ENCODE measurements around the gene PIGH. TPM values are rescaled to one million over a fixed set of nuclear protein-coding genes. Genes with fewer than 3 reads are reported as not detected.

Gene PIGH
- total and polyA plus RNA-seq, 10 of the 15 experiments (the other 5 are each of a cell fraction or from before 2014, with no cell fraction given) = 15.5 to 46.6 (median 22.3) TPM

- BruUV-seq (replicated peaks) = no TSS peak
- Histone ChIP-seq H3K9ac (ENCODE audit: control insufficient read depth, insufficient read depth, low read length) (no peak overlapping the region), H3K27me3 (replicated peaks in 1 of 2; ENCODE audit: control insufficient read depth in 2 of 2, insufficient read depth in 2 of 2, low read length in 1 of 2) (peaks cover 0 to 4% of the 10 kb centered on the region in 2 experiments), H3K4me1 (ENCODE audit: control insufficient read depth, insufficient read depth, low read length) (no peaks in the 10 kb centered on the region), H3K4me2 (ENCODE audit: control insufficient read depth, insufficient read depth) (no peak overlapping the region), H3K79me2 (ENCODE audit: control insufficient read depth, insufficient read depth, low read length) (no peaks in the 10 kb centered on the region), H3K4me3 (no peak overlapping the region), H3K27ac (ENCODE audit: control insufficient read depth, insufficient read depth) (no peak overlapping the region), H2AFZ (ENCODE audit: control insufficient read depth, low read depth, low read length) (no peak overlapping the region), H4K20me1 (ENCODE audit: control insufficient read depth, insufficient read depth) (no peaks in the 10 kb centered on the region), H3K9me3 (replicated peaks; ENCODE audit: control insufficient read depth, insufficient read depth, low read length) (peaks cover 2% of the 10 kb centered on the region; the same call in 2 of the 3 replicates), H3K36me3 (ENCODE audit: control insufficient read depth in 2 of 2, insufficient read depth in 2 of 2, low read length in 1 of 2) (no peaks in the 10 kb centered on the region)
- WGBS (ENCODE audit: insufficient coverage, insufficient replicate concordance, low lambda C conversion rate, missing lambda C conversion rate) = 66% methylated on average over 5 of the region's 5 CpGs
- DNase-seq (ENCODE audit: low read depth, low spot score) (no peak), FAIRE-seq (no peak), ATAC-seq (no peak)
- in situ Hi-C loops (cut with MboI) = no loop called here
- RAD21 ChIA-PET (ENCODE audit: unreplicated experiment) = no interaction called here
- TF ChIP-seq, protein P1, sequence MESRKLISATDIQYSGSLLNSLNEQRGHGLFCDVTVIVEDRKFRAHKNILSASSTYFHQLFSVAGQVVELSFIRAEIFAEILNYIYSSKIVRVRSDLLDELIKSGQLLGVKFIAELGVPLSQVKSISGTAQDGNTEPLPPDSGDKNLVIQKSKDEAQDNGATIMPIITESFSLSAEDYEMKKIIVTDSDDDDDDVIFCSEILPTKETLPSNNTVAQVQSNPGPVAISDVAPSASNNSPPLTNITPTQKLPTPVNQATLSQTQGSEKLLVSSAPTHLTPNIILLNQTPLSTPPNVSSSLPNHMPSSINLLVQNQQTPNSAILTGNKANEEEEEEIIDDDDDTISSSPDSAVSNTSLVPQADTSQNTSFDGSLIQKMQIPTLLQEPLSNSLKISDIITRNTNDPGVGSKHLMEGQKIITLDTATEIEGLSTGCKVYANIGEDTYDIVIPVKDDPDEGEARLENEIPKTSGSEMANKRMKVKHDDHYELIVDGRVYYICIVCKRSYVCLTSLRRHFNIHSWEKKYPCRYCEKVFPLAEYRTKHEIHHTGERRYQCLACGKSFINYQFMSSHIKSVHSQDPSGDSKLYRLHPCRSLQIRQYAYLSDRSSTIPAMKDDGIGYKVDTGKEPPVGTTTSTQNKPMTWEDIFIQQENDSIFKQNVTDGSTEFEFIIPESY (IDR thresholded peaks at IDR 0.05) = no peak
- TF ChIP-seq, protein P2, sequence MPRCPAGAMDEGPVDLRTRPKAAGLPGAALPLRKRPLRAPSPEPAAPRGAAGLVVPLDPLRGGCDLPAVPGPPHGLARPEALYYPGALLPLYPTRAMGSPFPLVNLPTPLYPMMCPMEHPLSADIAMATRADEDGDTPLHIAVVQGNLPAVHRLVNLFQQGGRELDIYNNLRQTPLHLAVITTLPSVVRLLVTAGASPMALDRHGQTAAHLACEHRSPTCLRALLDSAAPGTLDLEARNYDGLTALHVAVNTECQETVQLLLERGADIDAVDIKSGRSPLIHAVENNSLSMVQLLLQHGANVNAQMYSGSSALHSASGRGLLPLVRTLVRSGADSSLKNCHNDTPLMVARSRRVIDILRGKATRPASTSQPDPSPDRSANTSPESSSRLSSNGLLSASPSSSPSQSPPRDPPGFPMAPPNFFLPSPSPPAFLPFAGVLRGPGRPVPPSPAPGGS (IDR thresholded peaks at IDR 0.05; ENCODE audit: borderline replicate concordance, insufficient read depth, low read depth, low read length, poor library complexity, severe bottlenecking) = no peak
- TF ChIP-seq, protein P3, sequence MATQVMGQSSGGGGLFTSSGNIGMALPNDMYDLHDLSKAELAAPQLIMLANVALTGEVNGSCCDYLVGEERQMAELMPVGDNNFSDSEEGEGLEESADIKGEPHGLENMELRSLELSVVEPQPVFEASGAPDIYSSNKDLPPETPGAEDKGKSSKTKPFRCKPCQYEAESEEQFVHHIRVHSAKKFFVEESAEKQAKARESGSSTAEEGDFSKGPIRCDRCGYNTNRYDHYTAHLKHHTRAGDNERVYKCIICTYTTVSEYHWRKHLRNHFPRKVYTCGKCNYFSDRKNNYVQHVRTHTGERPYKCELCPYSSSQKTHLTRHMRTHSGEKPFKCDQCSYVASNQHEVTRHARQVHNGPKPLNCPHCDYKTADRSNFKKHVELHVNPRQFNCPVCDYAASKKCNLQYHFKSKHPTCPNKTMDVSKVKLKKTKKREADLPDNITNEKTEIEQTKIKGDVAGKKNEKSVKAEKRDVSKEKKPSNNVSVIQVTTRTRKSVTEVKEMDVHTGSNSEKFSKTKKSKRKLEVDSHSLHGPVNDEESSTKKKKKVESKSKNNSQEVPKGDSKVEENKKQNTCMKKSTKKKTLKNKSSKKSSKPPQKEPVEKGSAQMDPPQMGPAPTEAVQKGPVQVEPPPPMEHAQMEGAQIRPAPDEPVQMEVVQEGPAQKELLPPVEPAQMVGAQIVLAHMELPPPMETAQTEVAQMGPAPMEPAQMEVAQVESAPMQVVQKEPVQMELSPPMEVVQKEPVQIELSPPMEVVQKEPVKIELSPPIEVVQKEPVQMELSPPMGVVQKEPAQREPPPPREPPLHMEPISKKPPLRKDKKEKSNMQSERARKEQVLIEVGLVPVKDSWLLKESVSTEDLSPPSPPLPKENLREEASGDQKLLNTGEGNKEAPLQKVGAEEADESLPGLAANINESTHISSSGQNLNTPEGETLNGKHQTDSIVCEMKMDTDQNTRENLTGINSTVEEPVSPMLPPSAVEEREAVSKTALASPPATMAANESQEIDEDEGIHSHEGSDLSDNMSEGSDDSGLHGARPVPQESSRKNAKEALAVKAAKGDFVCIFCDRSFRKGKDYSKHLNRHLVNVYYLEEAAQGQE (IDR thresholded peaks at IDR 0.05; ENCODE audit: low read depth, low read length) = no peak
- no peak for TF ChIP-seq CHD2 (IDR thresholded peaks at IDR 0.05; ENCODE audit: borderline replicate concordance, low read depth, low read length)
- TF ChIP-seq PRDM15 (CRISPR knock-in tag; IDR thresholded peaks at IDR 0.05) = no peak
- no peak for TF ChIP-seq ATF7 (IDR thresholded peaks at IDR 0.05; ENCODE audit: low read depth)
- no peak for TF ChIP-seq USF2 (IDR thresholded peaks at IDR 0.05; ENCODE audit: borderline replicate concordance, low read depth, low read length)
- CTCF ChIA-PET = no interaction called here
- SMC1A ChIA-PET (ENCODE audit: uncharacterized antibody, unreplicated experiment) = no interaction called here
- POLR2A ChIA-PET = no interaction called here
- intact Hi-C loops (cut with micrococcal nuclease; ENCODE audit: unreplicated experiment) = no loop called here
Measured at GRCh38 chr14:67547224-67547780, 52.8 kb downstream of the PIGH start.
